GM19351 (cell line): ENCODE data around the gene POLD4.
"Not testable (repeated sequence)": the region's sequence is repeated elsewhere in the genome, so short reads cannot be mapped to it uniquely, and the experiment has no call there.

ENCODE experiments used
- ATAC-seq: cut with Tn5 transposase; IDR thresholded peaks from one replicate; pipeline ENCODE4 v1.9.1; 2021; ENCODE audit warnings: mild to moderate bottlenecking, moderate library complexity; ENCODE audit not compliant: unreplicated experiment

Gene POLD4

GRCh38 chr11:67353317-67354074 is at the start of gene POLD4:
POLD4 (minus strand) TSS chr11:67353546; CDS start chr11:67353399, 147 bp downstream.
- ATAC-seq, result peak; percentile 75

- not testable (repeated sequence) for ATAC-seq
Measured at GRCh38 chr11:67403085-67403484, 49.7 kb upstream of the POLD4 start.

GRCh38 chr11:67402192-67402839 is 49.0 kb upstream of the POLD4 start:
- not testable (repeated sequence) for ATAC-seq

DNA sequence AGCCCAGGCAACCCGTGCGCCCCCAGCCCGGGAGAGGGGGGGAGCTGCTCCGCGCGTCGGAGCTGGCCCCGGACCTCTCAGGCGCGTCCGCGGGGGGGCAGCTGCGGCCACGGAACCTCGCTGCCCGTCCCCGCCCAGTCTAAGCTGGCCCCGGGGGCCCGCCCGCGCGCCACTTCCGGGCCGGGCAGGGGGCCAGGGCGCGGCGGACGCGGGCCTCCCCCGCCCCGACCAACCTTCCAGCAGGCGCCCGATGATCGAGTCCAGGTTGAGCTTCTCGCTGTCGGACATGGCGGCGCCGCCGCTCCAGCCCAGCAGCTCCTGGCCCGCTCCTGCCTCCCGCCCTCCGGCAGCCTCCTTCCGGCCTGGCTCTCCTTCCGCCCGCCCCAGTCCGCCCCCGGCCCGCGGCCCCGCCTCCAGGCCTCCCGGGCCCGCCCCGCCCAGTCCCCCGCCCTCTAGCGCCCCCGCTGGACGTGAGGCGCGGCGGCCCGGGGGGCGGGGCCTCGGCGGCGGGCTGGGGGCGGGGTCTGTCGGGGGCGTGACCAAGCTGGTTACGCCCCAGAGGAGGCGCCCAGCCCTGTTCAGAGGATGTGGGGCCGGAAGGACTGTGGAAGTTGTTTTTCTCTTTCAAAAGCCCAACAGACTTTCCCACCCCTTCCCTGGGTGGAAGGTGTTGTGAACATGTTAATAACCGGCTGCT is 48.3 kb upstream of the POLD4 start, which contains the start of gene PPP1CA:
Gene PPP1CA (minus strand): TSS at position 364 of the 697 bp plus-strand sequence. CDS start 76 bp downstream, at position 288.
- peak; percentile 55 for ATAC-seq

DNA sequence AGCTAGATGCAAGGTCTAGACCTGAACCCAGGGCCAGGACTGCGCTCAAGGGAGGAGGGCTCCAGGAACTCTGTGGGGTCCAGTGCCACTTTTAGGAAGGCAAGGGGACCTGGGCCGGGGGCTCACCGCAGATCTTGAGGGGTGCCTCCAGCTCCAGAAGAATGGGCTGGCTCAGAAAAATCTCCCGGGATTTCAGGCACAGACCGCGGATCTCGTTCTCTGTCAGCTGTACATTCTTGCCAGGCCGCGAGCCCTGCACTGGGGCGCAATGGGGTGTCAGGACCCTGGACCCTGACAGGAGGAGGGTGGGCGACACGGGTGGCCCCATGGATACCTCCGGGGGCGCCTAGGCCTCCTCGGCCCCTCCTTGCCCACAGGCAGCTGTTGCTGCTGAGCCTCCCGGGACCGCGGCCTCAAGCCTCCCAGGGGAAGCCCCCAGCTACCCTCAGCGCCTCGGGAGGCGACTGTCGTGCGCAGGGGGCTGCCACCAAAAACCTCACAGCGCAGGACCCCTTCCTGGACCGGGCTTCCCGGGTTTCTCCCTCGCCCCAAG is 47.7 kb upstream of the POLD4 start:
- peak; percentile 13 for ATAC-seq

DNA sequence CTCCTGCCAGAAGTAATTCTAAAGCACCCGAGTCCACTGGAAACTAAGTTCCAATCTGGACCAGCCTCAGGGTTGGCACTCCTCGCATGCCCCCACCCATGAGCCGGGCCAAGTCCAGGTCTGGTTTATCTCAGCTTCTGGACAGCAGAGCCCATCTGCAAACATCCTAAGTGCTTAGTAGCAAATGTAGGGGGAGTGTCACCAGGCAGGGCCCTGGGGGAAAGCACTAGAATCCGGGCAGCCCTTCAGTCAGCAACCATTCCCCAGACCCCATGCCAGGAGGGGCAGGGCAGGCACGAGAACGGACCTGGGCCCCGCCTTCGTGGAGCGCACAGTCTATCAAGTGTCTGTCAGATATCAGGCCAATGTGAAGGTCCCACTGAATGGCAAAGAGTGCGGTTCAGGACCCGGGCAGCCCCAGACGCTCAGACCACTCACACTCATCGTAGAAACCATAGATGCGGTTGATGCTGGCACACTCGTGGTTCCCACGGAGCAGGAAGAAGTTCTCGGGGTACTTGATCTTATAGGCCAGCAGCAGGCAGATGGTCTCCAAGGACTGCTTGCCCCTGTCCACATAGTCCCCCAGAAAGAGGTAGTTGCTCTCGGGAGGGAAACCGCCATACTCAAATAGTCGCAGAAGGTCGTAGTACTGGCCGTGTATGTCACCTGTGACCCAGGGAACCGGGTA is 47.0 kb upstream of the POLD4 start:
- no peak for ATAC-seq

GRCh38 chr11:67398661-67399563 is 45.6 kb upstream of the POLD4 start:
- ATAC-seq, result no peak

- ATAC-seq, result no peak
Measured at GRCh38 chr11:67397986-67398660, 44.8 kb upstream of the POLD4 start.

GRCh38 chr11:67397536-67397935 is 44.2 kb upstream of the POLD4 start:
- no peak for ATAC-seq

GRCh38 chr11:67396587-67397389 is 43.4 kb upstream of the POLD4 start:
- no peak for ATAC-seq

- ATAC-seq, result no peak
Measured at GRCh38 chr11:67396259-67396581, 42.9 kb upstream of the POLD4 start.

- no peak for ATAC-seq
Measured at GRCh38 chr11:67395555-67396258, 42.4 kb upstream of the POLD4 start.

DNA sequence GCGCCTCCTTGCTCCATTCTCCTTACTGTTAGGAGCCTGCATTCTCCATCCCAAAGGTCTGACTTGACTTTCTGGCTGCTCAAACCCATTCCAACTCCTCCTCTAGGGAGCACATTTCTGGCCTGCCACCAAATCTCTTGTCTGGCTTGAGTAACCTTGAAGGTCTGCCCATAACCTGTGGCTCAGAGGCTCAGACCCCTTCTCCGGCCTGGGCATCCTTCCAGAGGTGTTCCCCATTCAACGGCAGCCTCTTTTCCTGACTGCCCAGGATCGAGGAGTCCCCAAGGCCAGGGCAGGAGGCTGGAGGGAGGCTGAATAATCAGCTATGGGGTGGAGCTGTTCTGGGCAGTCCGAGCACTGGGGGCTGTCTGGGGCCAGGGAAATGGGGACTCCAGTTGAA is 40.6 kb upstream of the POLD4 start:
- ATAC-seq, result no peak

- ATAC-seq, result no peak
Measured at GRCh38 chr11:67393437-67393836, 40.1 kb upstream of the POLD4 start.

- ATAC-seq, result no peak
Measured at GRCh38 chr11:67392183-67392715, 38.9 kb upstream of the POLD4 start.

- ATAC-seq, result peak; percentile 72
Measured at GRCh38 chr11:67391304-67392182, 38.2 kb upstream of the POLD4 start, which contains the start of gene RAD9A. RAD9A (plus strand) TSS chr11:67391986; CDS start chr11:67392045, 59 bp downstream.

DNA sequence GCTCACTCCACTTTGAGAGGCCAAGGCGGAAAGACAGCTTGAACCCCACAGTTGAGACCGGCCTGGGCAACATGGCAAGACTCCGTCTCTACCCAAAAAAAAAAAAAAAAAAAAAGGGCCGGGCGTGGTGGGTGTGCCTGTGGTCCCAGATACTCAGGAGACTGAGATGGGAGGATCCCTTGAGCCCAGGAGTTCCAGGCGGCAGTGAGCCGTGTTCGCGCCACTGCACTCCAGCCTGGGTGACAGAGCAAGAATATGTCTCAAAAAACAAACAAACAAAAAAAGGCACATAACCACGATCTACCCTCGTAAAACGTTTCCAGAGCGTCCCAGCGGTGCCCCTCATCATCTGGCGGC is 37.6 kb upstream of the POLD4 start:
- ATAC-seq, result no peak
